A673 (cell line): Measurements from ENCODE around the gene CWC22.

ENCODE experiments used
- EZH2 ChIP-seq: fragments of 200-600 bp; sonication (generic); IDR thresholded peaks from 2 replicates; pipeline ENCODE4 v1.6.1; 2017; ENCODE audit warnings: borderline replicate concordance, low read depth, mild to moderate bottlenecking, mixed read lengths, antibody characterized with exemption, low read length; ENCODE audit not compliant: poor library complexity, severe bottlenecking
- TF ChIP-seq, protein P1 (sequence below): fragments of 300-800, 200-600 bp; sonication (generic); conservative IDR thresholded peaks from 2 replicates; pipeline ENCODE4 v1.5.1; 2017; ENCODE audit warnings: low read depth, mild to moderate bottlenecking, antibody characterized with exemption, low read length, moderate library complexity, mixed read lengths

DNA sequence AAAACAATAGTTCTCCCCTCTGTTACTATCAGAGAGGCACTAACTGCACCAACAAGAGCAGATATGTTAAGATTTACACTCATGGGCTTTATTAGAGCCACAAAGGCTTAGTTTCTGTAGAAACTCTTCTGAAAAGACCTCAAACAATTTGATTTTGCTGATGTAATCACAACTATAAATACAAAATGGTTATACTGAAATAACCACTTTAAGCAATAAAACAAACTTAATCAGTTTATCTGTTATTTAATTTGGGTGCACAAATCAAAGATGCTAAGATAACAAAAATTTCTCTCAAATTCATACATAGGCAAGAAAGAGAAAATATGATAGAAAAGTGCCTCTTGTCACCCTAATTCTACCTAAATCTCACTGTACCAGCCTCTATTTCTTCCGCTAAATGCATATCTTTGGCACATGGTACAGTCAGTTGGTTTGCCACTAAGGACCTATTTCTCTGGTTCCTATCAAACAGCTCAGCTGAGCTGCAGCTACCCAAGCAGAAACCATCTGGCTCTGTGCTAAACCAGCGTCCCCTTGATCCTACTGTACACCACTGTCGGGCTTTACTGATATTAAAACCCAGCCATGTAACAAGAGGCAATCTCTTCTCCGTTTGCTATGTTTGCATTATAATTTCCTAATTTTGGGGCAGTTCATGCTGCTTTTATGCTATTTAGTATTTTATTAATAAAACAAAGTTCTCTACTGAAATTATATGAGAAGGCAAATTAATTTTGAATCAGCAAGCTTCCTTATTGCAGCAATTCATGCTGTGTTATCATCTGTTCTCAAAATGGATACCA lies 60.1 kb downstream of the CWC22 start:
- TF ChIP-seq, protein P1, sequence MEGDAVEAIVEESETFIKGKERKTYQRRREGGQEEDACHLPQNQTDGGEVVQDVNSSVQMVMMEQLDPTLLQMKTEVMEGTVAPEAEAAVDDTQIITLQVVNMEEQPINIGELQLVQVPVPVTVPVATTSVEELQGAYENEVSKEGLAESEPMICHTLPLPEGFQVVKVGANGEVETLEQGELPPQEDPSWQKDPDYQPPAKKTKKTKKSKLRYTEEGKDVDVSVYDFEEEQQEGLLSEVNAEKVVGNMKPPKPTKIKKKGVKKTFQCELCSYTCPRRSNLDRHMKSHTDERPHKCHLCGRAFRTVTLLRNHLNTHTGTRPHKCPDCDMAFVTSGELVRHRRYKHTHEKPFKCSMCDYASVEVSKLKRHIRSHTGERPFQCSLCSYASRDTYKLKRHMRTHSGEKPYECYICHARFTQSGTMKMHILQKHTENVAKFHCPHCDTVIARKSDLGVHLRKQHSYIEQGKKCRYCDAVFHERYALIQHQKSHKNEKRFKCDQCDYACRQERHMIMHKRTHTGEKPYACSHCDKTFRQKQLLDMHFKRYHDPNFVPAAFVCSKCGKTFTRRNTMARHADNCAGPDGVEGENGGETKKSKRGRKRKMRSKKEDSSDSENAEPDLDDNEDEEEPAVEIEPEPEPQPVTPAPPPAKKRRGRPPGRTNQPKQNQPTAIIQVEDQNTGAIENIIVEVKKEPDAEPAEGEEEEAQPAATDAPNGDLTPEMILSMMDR: no peak
- TF ChIP-seq EZH2: no peak
